Mononuclear cell (primary cell): Measurements from ENCODE around the gene ZDHHC3. TPM values are rescaled to one million over a fixed set of nuclear protein-coding genes. Genes with fewer than 3 reads are reported as not detected.
"Not testable (repeated sequence)": the region's sequence is repeated elsewhere in the genome, so short reads cannot be mapped to it uniquely, and the experiment has no call there.

Source experiments
- H3K27me3 ChIP-seq: 2 replicates; pipeline ENCODE4 v1.6.0; 2011; ENCODE audit warnings: low read length, control low read depth; ENCODE audit not compliant: insufficient read depth
- H3K4me1 ChIP-seq: 2 replicates; pipeline ENCODE4 v1.5.1; 2011; ENCODE audit warnings: mild to moderate bottlenecking, low read length, control low read depth; ENCODE audit not compliant: insufficient read depth
- H3K4me3 ChIP-seq: 2 replicates; pipeline ENCODE4 v1.5.1; 2011; ENCODE audit warnings: mild to moderate bottlenecking, low read length, moderate library complexity
- H3K9me3 ChIP-seq: 2 replicates; pipeline ENCODE4 v1.5.1; 2011; ENCODE audit warnings: low read depth, mild to moderate bottlenecking, control low read depth, low read length
- total RNA-seq: library from RNA; depleted of rRNA; stranded (reverse); fragments of >200 nt; gene quantifications from one replicate; pipeline ENCODE4 v1.2.3, GENCODE V29; 2012

The ZDHHC3 gene
- total RNA-seq, 1 donor: 55.9 TPM

- Histone ChIP-seq H3K4me3 (no peak overlapping the region), H3K9me3 (no peaks in the 10 kb centered on the region), H3K27me3 (no peaks in the 10 kb centered on the region), H3K4me1 (peaks cover 44% of the 10 kb centered on the region)
Observed at GRCh38 chr3:44962621-44963393, 13.2 kb downstream of the ZDHHC3 start.

- H3K9me3 ChIP-seq: no peaks in the 10 kb centered on the region
- H3K4me1 ChIP-seq: peaks cover 34% of the 10 kb centered on the region
Observed at GRCh38 chr3:44961888-44962287, 14.1 kb downstream of the ZDHHC3 start.

GRCh38 chr3:44960387-44961026 is 15.5 kb downstream of the ZDHHC3 start:
- H3K27me3 ChIP-seq: no peaks in the 10 kb centered on the region
- H3K4me3 ChIP-seq: no peak overlapping the region
- peaks cover 43% of the 10 kb centered on the region for H3K4me1 ChIP-seq
- H3K9me3 ChIP-seq: no peaks in the 10 kb centered on the region

More at GRCh38 chr3:44961888-44962287, 14.1 kb downstream of the ZDHHC3 start:
- Histone ChIP-seq H3K27me3 (no peaks in the 10 kb centered on the region), H3K4me3 (no peak overlapping the region)

- Histone ChIP-seq H3K27me3 (no peaks in the 10 kb centered on the region), H3K9me3 (no peaks in the 10 kb centered on the region), H3K4me3 (no peak overlapping the region), H3K4me1 (peaks cover 42% of the 10 kb centered on the region)
Observed at GRCh38 chr3:44958386-44958785, 17.6 kb downstream of the ZDHHC3 start.

- no peak overlapping the region for H3K4me3 ChIP-seq
- peaks cover 38% of the 10 kb centered on the region for H3K4me1 ChIP-seq
- no peaks in the 10 kb centered on the region for H3K27me3 ChIP-seq
- H3K9me3 ChIP-seq: no peaks in the 10 kb centered on the region
Observed at GRCh38 chr3:44957986-44958385, 18.0 kb downstream of the ZDHHC3 start.

GRCh38 chr3:44955917-44956316 is 20.1 kb downstream of the ZDHHC3 start:
- Histone ChIP-seq H3K4me3 (no peak overlapping the region), H3K4me1 (peaks cover 36% of the 10 kb centered on the region), H3K9me3 (no peaks in the 10 kb centered on the region), H3K27me3 (no peaks in the 10 kb centered on the region)

GRCh38 chr3:44954962-44955361 is 21.0 kb downstream of the ZDHHC3 start:
- Histone ChIP-seq H3K4me1 (peaks cover 33% of the 10 kb centered on the region), H3K4me3 (no peak overlapping the region), H3K27me3 (no peaks in the 10 kb centered on the region), H3K9me3 (no peaks in the 10 kb centered on the region)

GRCh38 chr3:44954304-44954703 is 21.7 kb downstream of the ZDHHC3 start:
- Histone ChIP-seq H3K9me3 (no peaks in the 10 kb centered on the region), H3K27me3 (no peaks in the 10 kb centered on the region), H3K4me1 (peaks cover 33% of the 10 kb centered on the region), H3K4me3 (no peak overlapping the region)

GRCh38 chr3:44952689-44953088 is 23.3 kb downstream of the ZDHHC3 start:
- Histone ChIP-seq H3K4me3 (no peak overlapping the region), H3K4me1 (peaks cover 33% of the 10 kb centered on the region)

GRCh38 chr3:44950275-44950734 is 25.7 kb downstream of the ZDHHC3 start:
- Histone ChIP-seq H3K27me3 (no peaks in the 10 kb centered on the region), H3K4me1 (peaks cover 18% of the 10 kb centered on the region)

More at GRCh38 chr3:44952689-44953088, 23.3 kb downstream of the ZDHHC3 start:
- Histone ChIP-seq H3K9me3 (no peaks in the 10 kb centered on the region), H3K27me3 (no peaks in the 10 kb centered on the region)

GRCh38 chr3:44949770-44950169 is 26.2 kb downstream of the ZDHHC3 start:
- peaks cover 14% of the 10 kb centered on the region for H3K4me1 ChIP-seq
- not testable (repeated sequence) for H3K9me3 ChIP-seq, H3K27me3 ChIP-seq, H3K4me3 ChIP-seq

More at GRCh38 chr3:44950275-44950734, 25.7 kb downstream of the ZDHHC3 start:
- H3K4me3 ChIP-seq: no peak overlapping the region
- no peaks in the 10 kb centered on the region for H3K9me3 ChIP-seq

GRCh38 chr3:44948239-44948638 is 27.7 kb downstream of the ZDHHC3 start:
- Histone ChIP-seq H3K9me3 (no peaks in the 10 kb centered on the region), H3K4me1 (no peaks in the 10 kb centered on the region), H3K4me3 (no peak overlapping the region), H3K27me3 (no peaks in the 10 kb centered on the region)

GRCh38 chr3:44942202-44942921 is 33.6 kb downstream of the ZDHHC3 start:
- H3K4me3 ChIP-seq: no peak overlapping the region
- H3K9me3 ChIP-seq: no peaks in the 10 kb centered on the region
- no peaks in the 10 kb centered on the region for H3K27me3 ChIP-seq
- H3K4me1 ChIP-seq: no peaks in the 10 kb centered on the region

GRCh38 chr3:44939581-44940036 is 36.4 kb downstream of the ZDHHC3 start:
- H3K9me3 ChIP-seq: no peaks in the 10 kb centered on the region
- no peak overlapping the region for H3K4me3 ChIP-seq
- no peaks in the 10 kb centered on the region for H3K27me3 ChIP-seq
- no peaks in the 10 kb centered on the region for H3K4me1 ChIP-seq
